ENCODE data around the gene RHBDD3.
"Not testable (repeated sequence)": the region's sequence is repeated elsewhere in the genome, so short reads cannot be mapped to it uniquely, and the experiment has no call there.

Gene RHBDD3

DNA sequence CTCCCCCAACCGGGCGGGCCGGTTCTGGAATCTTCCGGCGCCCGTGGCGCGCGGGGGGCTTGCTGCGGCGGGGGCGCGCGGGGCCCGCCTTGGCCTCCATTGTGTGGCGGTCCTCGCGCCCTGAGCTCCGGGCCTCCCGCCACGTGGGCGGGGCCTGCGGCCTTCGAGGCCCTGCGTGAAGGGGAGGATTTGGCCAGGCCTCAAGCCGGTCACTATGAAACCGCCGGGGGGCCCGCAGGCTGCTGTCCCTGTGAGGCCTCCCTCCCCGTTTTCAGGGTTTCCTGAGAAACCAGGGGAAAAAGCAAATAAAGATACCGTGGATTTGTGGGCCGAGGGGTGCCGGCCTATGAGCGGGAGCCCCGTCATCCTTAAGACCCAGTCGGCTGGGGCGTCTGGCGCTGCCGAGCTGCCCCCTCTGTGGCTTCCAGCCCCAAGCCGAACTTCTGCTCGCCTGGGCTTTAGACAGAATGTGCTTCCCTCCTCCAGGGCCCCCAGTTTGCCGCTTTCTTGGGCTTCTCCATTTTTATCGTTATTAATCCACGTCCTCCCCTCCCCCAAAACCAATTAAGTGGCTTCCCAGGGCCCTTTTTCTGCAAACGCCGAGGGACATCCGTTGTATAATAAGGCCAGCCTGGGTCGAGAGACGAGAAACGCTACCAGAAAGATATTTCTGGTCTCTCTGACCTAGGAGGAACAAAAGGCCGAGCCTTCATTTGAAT, 889 bp upstream of the RHBDD3 start:
- DNase-seq: peak; percentile 34

DNA sequence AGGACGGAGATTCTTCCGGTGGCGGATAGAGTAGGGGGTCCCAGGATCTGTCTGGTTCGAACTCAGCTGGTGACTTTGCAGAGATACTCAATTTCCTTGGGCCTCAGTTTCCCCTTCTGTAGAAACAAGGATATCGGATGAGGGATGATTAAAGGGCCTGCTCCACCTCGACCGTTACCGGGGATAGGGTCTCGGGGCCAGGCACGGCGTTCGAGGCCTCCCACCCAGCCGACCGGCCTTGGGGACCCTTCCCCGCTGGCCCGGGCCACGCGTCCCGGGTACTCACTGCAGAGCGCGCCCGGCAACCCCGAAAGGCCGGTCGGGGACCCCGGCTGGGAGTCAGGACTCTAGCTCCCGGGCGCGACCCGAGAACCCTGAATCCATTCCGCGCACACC, 321 bp downstream of the RHBDD3 start:
- no peak for DNase-seq

DNA sequence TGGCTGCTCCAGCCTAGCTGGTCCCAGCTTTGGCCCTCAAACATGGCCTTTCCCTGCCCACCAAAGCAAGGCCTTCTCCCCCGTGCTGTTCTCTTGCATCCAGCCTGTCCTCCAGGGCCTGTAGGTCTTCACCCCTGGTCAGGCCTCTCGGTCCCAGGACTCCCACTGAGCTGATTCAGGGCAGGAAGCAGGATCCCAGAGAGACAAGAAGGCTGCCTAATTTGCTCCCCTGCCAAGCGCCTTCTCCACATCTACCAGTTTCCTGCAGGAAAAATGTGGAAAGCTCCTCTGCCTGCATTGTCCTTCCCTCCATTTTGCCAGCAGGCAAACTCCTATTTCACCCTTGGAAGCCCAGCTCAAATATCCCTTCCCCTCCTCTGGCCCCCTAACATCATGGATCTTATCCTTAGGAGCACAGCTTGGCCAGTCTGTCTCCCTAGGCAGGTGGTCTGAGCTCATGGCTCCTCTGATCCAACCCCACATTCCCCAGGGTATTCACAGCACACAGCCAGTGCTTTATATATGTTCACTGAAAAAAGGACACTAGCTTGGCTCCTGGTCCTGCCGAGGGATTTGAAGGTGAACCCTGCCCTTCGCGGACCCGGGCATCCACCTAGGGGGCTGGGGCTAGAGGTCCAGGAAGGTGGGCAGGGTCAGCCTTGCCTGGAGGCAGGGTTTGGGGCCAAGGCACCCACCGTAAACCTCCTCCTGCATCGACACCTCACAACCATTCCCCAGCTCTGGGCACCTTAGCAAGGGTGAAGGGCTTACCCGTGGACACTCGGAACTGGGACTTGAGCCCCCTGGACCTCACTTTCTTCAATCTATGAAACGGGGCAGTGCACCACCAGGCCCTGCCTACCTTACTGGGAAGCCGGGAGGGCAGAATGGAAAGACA, 968 bp downstream of the RHBDD3 start:
- no peak for DNase-seq

DNA sequence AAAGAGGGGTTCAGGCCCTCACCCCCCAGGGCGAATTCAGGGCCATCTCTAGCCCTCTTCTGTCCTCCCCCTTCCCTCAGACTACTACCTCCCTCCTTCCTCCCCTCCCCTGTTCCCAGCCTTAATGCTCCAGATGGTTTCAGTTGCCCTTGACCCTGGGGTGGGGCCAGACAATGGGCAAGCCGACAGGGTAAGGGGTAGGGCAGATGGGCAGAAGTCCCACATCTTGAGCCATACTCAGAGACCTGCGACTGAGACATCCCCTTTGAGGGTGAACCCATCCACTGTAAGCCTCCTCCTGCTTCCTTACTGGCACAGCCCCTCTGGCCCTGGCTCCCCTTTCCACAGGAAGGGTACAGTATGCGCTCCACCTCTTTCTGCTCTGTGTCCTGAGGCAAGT, 1.9 kb downstream of the RHBDD3 start:
- DNase-seq: no peak

DNA sequence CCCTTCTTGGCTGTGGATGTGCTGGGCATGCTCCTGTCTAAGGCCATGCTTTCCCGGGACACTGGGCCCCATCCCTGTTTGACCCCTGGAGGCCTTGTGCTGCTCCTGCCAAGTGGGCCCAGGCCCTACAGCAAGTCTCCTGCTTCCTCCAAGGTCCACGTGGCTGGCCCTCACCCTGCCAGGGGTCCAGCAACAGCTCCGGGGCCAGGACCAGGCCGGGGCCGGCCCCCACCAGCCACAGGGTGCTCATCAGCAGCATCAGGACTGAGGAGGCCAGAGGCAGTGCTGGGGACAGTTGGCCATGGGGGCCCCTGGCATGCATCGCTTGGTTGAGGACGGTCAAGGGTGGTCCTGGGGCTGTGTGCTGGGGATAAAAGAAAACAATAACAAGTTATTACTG, 2.5 kb downstream of the RHBDD3 start:
- no peak for DNase-seq

DNA sequence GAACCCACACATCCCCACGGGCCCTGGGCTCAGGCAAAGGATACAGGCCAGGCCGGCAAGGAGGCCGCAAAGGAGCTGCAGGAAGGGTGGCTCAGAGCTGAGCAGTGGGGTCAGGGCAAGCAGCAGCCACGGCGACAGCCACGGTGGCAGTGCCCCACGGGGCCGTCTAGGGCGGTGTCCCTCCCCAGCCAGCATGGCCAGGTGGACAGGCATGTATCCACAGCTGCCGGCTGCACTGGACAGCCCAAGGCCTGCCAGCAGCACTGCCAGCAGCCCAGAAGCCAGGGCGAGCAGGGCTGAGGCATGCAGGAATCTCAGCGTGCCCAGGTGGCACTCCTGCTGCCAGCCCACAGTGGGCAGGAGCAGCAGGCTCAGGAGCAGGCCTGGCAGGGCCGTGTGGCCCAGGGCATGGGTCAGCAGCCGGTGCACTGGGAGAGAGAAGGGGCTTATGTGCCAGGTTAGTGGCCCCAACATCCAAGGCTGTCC, 3.9 kb downstream of the RHBDD3 start:
- no peak for DNase-seq

DNA sequence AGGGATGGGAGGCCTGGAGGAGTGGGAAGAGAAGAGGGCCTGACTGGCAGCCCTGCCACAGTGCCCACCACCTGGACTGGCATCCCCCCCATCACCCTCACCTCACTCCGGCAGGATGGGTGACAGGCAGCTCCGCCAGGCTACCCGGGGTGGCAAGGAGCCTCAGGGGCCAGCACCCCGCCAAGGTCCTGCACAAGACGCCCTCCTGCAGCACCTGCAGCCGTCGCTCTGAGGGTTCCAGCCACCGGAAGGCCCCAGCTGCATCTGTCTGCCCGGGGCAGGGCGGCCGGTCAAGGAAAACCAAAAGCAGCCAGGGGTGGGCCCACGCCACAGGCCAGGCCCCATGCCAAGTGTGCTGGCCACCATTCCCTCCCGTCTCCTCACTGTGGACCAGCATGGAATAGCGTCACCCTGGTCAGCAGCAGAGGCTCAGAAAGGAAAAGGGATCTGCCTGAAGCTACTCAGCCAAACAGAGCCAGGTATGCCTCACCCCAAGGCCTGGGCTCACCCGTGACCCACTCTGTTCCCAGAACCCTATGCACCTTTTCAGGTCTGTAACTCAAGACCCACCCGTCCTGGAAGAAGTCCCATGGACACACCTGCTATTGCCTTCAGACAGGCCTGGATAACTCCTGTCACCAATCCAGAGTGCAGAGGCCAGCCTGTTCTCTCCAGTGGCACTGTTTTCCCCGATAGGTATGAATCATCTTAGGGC, 7.0 kb downstream of the RHBDD3 start:
- no peak for DNase-seq

DNA sequence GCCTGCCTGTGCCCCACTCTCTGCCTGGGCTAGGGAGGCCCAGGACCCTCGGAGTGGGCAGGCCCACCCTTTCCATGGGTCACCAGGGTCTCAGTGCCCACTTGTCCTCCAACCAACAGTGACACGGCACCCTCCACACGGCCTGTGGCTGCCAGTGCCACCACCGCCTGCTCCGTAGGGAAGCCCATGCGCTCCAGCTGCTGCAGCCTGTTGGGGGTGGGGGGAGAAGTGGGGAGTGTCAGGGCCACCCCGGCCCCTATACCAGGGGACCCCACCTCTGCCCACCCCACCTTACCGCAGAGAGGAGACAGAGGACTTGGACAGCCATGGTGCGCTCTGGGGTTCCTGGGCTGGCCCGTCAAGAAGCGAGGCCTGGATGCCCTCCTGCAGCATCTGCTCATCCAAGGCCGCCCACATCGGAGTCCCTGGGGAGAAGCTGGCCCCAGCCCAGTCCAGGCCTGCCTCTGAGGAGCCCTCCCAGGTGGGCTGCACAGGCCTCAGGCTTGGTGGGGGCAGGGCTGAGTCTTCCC, 7.7 kb downstream of the RHBDD3 start:
- DNase-seq: no peak

DNA sequence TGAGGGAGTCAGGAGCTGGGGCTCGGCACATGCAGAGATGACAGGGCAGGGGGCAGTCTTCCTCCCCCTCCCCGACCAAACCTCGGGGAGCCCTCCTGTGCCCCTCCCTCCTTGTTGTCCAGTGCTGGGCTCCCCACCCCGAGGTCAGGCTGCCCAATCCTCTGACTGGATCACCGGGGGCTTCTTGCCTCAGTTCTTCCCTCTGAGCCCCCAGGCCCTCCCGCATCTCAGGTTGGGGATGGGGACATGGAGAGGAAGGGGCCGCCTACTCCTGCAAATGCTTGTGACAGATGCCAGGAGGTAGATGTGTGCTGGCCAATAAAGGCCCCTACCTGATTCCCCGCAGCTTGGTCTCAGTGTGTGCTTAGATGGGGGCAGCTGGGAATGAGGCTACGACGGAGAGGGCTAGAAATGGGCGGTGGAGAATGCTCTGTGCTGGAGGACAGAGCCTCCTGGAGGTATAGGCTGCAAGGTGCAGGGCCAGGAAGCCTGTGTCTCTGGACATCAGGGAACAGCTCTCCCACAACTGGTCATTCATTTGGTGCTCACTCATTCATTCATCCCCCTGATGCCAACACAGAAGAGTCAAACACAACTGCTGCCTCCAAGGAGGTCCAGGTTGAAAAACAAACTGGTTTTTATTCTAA, 8.4 kb downstream of the RHBDD3 start:
- no peak for DNase-seq

DNA sequence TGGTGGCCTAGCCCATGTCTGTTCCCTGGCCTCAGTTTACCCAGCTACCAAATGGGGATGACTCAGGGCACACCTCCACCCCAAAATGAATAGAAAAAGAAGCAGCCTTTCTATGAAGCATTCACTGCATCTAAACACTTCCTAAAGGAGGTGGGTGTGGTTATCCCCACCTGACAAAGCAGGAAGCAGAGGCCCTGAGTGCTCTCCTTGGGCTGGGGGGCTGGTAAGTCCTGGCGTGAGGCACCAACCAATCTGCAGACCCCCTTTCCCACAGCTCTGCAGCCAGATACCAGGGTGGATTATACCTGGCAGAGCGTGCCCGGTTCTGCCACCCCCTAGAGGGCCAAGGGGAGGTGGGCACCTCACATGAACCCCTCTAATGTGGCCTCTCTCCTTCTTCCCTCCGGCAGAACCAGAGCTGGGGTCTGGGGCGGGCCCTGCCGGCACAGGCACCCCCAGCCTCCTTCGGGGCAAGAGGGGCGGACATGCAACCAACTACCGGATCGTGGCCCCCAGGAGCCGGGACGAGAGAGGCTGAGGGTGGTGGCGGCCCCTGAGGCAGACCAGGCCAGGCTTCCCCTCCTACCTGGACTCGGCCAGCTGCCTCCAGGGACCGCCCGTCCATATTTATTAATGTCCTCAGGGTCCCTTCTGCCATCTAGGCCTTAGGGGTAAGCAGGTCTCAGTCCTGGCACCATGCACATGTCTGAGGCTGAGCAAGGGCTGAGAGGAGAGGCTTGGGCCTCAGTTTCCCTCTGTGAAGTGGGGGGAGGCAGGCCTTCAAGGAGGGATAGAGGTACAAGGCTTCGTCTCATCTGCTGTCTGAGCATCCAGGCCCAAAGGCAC, 9.2 kb downstream of the RHBDD3 start:
- no peak for DNase-seq

DNA sequence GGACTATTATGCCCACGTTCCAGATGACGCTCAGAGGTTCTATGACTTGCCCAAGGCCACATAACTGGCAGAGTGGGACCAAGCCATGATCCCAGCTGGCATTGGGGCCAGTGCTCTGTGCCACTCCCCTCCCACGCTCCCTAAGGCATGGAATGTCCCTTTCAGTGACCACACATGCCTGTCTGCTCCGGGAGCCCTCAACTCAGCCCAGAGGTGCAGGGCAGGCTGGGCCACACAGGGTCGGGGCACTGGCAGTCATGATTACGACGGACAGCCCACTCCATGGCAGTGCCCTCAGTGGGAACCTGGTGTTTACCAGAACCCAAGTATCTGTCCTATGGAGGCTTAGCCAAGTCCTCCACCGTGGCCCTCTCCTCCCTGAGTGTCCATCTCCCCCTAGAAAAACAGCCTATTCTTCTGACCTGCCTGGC, 10.0 kb downstream of the RHBDD3 start:
- no peak for DNase-seq

DNA sequence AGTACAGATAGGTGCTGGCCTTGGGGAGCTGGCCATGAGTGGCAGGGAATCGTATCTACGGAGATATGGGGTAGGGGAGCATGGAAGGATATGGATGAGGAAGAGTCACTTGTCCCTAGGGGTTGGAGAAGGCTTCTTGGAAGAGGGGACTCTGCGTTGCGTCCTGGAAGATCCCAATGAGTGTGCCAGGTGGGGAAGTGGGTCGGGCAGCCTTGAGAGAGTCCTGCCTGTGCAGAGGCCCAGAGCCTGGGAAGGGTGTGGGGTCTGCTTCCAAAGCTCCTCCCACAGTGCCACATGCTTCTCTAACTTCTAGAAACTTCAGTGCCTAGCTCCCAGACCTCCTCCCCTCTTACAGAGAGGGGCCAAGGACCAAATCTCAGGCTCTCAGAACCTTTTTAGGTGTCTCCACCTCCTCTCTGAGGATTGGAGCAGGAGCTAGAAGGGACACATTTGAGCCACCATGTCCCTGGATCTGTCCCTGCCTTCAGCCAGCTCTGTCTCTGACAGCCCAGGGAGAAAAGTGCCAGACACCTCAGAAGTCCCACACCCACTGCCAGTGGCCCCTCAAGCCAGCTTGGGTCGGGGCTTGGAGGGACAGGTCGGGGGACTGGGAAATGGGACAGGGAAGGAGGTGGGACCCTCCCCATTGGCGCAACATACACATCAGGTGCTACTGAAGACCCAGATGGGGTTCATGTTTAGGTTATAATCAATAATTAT, 11.0 kb downstream of the RHBDD3 start:
- DNase-seq: no peak

DNA sequence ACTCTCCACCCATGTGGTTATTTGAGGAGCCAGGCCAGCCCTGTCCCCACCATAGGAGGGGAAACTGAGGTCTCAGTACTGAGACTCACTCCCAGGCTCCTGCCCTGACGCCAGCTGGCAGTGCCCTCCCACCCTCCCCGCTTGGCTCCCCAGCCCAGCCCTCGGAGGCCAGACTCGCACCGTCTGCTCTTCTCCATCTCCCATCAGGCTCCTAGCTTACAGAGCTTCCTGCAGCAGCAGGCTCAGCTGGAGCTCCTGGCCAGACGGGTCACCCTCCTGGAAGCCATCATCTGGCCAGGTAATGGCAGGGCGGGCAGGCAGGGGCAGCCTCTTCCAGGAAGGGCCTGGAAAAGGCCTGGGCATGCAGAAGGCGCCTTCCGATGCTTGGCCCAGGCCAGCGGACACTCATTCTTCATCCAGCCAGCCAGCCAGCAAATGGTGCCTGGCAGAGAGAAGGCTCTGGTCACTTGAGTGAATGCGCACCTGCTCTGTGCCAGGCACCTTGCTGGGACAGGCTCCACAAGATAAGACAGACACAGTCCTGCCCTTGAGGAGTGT, 12.6 kb downstream of the RHBDD3 start:
- DNase-seq: no peak

DNA sequence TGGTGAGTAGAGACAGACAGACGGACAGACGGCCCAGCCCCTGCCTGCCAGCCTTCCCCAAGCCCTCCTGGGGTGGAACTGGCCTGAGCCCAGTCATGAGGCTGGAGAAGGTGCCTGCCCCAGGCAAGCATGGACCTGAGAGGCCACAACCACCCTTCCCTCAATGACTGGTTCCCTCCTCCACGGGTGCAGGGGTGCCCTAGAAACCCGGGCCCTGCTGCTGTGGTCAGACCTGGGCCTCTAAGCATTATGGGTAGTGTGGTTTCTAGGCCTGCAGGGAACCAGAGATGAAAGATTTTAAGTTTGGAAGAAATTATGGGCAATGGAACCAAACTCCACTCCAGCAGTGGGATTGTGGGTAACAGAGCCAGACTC, 13.5 kb downstream of the RHBDD3 start:
- no peak for DNase-seq

DNA sequence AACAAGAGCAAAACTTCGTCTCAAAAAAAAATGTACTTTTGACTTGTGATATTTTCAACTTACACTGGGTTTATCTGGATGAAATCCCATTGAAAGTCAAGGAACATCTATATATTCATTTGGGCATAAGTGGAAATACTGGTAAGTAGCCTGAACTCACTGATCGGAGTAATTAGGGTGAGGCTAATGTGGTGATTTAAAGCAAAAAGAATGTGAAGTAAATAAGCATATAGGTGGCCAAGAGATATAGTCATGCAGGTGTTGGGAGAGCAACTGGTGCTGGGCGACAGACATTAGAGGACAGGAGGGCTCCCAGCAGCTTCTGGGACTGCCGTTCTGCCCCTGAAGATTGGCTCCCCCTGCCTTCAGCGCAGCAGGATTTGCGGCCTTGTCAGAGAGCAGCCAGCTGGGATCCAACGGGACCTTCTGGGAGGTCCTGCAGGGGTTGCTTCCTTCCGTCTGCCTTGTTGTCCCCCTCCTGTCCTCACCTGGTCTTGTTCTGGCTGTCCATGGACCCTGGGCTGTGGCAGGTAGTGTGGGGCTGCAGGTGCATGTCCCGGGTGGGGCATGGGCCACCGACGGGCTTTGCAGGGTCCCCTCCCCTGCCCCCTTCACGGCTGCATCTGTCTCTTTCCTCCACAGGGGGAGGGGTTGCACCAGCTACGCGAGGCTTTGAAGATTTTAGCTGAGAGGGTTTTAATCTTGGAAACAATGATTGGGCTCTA, 14.1 kb downstream of the RHBDD3 start:
- no peak for DNase-seq

DNA sequence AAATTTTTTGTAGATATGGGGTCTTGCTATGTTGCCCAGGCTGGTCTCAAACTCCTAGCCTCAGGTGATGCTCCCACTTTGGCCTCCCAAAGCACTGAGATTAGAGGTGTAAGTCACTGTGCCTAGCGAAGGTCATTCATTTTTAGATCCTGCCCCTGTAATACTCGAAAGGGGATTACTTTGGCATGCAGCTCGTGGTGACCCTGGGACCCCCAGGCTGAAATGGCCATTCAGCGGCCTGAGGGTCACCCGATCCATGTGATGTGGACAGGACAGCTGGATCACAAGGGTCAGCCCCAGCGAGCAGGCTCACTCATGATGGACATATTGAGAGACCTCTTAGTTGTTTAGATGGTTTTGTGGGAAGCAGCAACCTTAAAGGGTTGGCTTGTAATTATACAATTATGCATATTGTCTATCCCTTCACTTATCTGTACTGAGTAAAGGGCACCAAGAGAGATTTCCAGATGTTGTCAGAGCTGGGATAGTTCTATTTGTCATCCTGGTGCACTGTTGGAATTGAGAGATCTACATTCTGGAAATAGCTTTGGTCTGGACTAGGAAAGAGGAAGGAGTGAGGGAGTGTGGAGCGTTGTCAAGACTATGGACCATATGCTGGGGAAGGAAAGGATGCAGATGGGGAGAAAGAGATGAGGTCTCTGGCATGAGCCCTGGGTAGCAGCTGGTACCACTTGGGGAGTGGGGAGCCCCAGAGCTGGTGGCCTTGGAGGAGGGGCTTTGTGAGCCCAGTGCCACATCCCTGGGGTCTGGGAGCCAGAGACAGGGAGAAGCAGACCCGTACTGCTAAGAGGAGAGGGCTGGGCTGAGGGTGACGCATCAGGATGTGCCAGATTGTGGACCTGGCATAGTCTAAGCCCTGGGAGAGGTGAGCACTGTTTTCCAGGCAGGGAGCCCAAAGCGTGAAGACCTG, 15.5 kb downstream of the RHBDD3 start:
- no peak for DNase-seq

DNA sequence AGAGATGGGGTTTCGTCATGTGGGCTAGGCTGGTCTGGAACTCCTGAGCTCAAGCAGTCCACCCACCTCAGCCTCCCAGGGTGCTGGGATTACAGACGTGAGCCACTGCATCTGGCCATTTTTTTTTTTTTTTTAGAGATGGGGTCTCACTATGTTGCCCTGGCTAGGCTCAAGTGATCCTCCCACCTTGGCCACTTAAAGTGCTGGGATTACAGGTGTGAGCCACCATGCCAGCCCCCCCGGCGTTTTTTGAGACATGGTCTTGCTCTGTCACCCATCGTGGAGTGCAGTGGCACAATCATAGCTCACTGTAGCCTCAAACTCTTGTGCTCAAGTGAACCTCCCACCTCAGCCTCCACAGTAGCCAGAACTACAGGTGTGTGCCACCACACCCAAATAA, 16.5 kb downstream of the RHBDD3 start:
- DNase-seq: no peak

DNA sequence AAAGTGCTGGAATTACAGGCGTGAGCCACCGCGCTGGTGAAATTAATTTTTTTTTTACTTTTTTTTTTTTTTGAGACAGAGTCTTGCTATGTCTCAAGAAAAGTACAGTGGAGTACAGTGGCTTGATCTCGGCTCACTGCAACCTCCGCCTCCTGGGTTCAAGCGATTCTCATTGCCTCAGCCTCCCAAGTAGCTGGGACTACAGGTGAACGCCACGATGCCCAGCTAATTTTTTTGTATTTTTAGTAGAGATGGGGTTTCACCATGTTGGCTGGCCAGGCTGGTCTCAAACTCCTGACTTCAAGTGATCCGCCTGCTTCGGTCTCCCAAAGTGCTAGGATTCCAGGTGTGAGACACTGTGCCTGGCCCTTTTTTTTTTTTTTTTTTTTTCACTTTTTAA, 19.9 kb downstream of the RHBDD3 start:
- not testable (repeated sequence) for DNase-seq

All from NCI-H1105 treated with DMSO at 0.1 percent for 48 hours (cell line).